G401 (cell line): Measurements from ENCODE around the gene MYO5C. TPM values are rescaled to one million over a fixed set of nuclear protein-coding genes. Genes with fewer than 3 reads are reported as not detected.
"Not testable (repeated sequence)": the region's sequence is repeated elsewhere in the genome, so short reads cannot be mapped to it uniquely, and the experiment has no call there.

Experiments
- DNase-seq: peaks from one replicate; pipeline ENCODE4 v3.0.0-alpha.2; 2015; ENCODE audit warnings: low spot score
- in situ Hi-C: cut with HindIII; loops from 2 replicates; pipeline ENCODE4 v1.10.0; 2016; ENCODE audit warnings: low sequenced_read_pairs, mixed read lengths
- total RNA-seq: library from RNA; depleted of rRNA; stranded (reverse); fragments of >200 nt; shearing (Covaris generic); gene quantifications from 2 replicates; pipeline ENCODE4 v1.2.3, GENCODE V29; 2014

The MYO5C gene
- total RNA-seq, 1 experiment from 2014 or later, result 4.2 TPM

- in situ Hi-C loops, result no loop called here
- DNase-seq, result no peak
These were observed 13.0 kb upstream of the MYO5C start for GRCh38 chr15:52308446-52309153.

DNA sequence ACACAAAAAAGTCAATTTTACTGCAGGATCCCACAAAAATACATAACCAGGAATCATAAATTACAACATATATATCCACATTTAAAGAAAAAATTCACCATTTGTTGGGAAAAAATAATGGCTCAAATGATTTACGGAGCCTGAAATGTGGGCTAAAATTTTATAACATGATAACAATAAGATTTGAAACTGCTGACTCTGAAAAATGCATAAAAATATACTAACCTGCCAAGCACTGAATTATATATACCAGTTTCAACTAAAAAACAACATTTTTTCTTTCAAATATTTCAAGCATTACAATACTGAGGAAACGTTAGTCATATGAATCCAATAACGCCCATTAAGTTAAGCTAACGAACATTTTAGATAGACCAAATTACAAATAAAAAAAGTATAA, 12.2 kb upstream of the MYO5C start:
- in situ Hi-C loops, result no loop called here
- DNase-seq, result no peak

GRCh38 chr15:52306270-52306669, 10.7 kb upstream of the MYO5C start:
- DNase-seq, result no peak
- in situ Hi-C loops, result no loop called here

DNA sequence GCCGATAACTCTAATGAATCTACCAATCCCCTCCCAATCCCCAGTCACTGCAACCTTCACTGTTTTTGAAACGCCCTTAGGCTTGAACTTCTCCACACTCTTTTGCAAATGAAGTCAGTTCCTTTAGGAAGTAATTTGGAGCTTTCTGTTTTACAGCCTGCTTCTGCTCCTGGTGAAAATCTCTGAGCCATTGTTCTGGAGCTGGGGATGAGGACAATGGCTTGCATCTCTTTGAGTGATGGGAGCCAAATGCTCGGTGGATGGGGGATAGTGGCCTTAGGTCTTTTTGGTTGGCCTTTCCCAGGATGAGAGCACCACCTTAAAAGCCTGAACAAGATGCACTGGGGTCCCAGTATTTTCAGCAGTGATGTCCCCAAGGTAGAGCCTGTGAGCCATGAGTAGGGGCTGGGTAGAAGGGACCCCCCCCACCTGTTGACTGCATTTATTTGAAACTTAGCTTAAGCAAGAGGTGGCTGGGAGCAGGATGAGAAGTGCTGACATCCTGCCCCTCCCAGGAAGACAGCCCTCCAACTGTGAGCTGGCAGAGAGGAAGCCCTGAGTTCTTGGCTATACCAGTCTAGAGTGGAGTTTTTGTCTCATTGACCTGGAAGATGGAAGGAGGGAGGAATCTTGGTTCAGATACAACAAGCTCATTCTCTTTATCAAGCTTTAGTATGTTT, 7.6 kb upstream of the MYO5C start:
- in situ Hi-C loops, result no loop called here
- DNase-seq, result no peak

GRCh38 chr15:52301265-52301847, 5.8 kb upstream of the MYO5C start:
- in situ Hi-C loops, result no loop called here
- no peak for DNase-seq

GRCh38 chr15:52294881-52295420, 653 bp downstream of the MYO5C start:
- peak; percentile 58 for DNase-seq
- in situ Hi-C loops, result no loop called here

DNA sequence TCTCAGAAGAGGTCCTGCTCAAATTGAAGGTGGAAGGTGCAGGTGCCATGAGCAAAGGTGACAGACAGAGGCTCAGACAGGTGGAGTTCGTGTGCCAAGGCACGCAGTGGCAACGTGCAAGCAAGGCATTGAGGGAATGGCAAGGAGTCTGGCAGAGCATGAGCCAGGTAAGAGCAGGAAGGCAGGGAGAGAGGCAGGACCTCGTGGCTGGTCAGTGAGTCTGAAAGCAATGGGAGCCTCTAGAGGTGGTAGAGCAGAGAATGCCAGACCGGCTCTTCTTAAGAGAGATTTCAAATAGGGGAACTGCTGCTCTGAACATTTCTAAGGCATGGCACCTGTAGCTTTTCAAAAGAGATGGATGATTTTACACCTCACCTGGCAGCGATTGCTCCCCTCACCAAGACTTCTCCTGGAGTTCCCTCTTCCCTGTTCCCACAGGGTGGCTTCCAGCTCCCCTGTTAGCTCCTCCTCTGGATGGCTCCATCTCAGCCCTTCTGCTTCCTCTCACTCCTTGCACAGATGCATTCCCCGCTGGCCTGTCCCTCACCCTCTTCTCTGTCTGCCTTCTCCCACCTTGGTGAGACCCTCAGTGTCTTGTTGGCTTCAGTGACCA, 2.7 kb downstream of the MYO5C start:
- peak; percentile 80 for DNase-seq
- in situ Hi-C loops, result no loop called here

DNA sequence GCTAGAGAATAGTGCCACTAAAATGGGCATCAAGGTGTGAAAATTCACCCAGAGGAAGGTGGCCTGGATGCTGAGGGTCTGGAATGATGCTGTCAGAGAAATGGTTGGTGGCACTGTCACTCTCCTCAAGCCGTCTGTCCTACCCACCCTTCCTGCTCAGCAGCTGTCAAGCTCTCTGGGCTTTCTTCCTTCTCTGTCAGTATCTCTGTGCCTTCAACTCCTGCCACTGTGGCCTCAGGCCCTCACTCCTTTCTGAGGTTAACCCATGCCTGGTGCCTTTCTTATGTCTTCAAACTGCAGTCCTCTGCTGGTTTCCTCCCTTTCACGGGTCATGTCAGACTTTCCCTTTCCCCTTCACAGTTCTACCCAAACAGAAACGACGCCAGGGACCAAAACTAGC, 4.4 kb downstream of the MYO5C start:
- in situ Hi-C loops, result no loop called here
- no peak for DNase-seq

GRCh38 chr15:52290800-52291199, 4.8 kb downstream of the MYO5C start:
- DNase-seq, result no peak
- in situ Hi-C loops, result no loop called here

DNA sequence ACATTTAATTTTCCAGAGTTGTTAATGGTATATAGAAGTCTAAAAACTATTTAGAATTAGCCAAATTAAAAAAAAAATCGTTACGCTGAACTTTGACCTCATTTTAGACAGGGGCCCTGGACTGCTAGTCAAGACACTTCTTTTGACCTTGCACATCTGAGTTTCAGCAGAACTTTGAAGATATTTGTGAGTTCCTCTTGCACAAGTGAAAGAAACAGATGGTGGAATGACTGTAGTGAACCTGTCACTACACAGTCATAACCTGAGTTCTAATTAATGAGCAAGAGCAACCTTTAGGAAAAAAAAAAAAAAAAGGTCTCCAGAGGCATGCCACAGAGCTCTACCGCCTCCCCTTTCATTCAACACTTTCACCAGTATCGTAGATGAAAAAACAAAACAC, 5.3 kb downstream of the MYO5C start:
- DNase-seq, result no peak
- in situ Hi-C loops, result no loop called here

DNA sequence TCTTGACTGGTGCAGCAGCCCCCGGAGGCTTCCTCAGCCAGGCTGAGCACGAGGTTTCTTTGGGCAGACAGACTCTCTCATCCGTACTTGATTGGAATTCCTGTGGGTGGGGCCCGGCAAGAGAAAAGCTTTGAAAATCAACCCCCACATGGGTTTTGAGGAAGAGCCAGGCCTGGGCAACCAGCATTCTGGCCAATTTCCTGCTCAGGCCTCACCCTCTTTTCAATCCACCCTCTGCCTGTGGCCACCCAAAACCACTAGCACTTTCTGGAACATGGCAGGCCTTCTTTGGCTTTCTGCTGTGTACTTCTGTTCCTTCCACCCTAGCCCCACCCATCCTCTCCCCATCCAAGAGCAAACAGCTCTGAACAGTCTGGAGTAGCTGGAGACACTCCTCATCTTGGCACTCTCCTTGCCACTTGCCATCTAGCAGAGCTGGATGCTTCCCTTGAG, 5.9 kb downstream of the MYO5C start:
- DNase-seq, result no peak
- in situ Hi-C loops, result no loop called here

DNA sequence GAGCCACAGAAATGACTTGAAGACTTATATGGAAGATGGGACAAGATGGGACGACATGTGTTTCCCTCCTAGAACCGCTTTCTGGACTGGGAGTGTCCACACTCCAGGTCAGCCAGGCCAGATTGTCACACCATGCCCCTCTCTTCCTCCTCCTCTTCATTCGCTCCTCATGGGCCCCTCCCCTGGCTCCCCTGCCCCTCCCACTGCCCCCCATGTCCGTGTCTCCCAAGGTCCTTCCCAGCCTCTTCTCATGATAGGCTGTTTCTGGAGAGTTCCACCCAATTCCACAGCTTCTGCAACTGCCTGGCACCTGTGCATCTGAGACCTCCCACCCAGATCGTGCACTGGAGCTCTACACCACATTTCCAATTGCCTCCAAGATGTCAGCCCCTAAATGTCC, 6.6 kb downstream of the MYO5C start:
- DNase-seq, result no peak
- in situ Hi-C loops, result no loop called here

GRCh38 chr15:52288051-52288942, 7.3 kb downstream of the MYO5C start:
- DNase-seq, result no peak
- in situ Hi-C loops, result no loop called here

- in situ Hi-C loops, result no loop called here
- DNase-seq, result no peak
These were observed 8.5 kb downstream of the MYO5C start for GRCh38 chr15:52287114-52287513.

GRCh38 chr15:52285941-52286340, 9.7 kb downstream of the MYO5C start:
- DNase-seq, in situ Hi-C loops: not testable (repeated sequence)

DNA sequence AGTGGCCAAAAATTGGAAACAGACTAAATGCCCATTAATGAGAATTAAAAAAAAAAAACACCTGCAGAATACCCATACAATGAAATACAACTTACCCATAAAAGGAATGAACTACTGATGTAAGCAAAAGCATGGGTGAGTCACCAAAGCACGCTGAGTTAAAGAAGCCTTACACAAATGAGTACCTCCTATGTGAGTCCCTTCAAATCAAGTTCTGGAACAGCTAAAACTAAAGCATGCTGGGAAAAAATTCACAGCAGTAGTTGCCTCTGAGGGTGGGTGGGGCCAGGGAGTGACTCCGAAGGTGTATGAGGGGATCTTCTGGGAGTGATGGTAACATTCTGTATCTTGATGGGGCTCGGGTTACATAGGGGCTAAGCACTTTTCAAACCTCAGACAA, 11.4 kb downstream of the MYO5C start:
- in situ Hi-C loops, result no loop called here
- no peak for DNase-seq

GRCh38 chr15:52283281-52283680, 12.3 kb downstream of the MYO5C start:
- no peak for DNase-seq
- in situ Hi-C loops, result no loop called here

GRCh38 chr15:52282418-52282817, 13.2 kb downstream of the MYO5C start:
- DNase-seq, result no peak
- in situ Hi-C loops, result no loop called here
